ENCODE measurements around the gene AFP. TPM values are rescaled to one million over a fixed set of nuclear protein-coding genes. Genes with fewer than 3 reads are reported as not detected.

AFP gene
- polyA plus RNA-seq, 2 of the 4 experiments (the other 2 are of a cell fraction) = 1.8 to 4.5 TPM

- POLR2A ChIA-PET = no interaction called here
- Histone ChIP-seq H3K27ac (no peak overlapping the region), H3K4me1 (peaks cover 8% of the 10 kb centered on the region; the same call in 2 of the 3 replicates), H3K9me3 (no peaks in the 10 kb centered on the region), H3K4me2 (no peak overlapping the region), H3K4me3 (no peak overlapping the region)
- ATAC-seq = no peak
- WGBS (ENCODE audit: missing lambda C conversion rate) = 18% methylated on average over 2 of the region's 2 CpGs
- DNase-seq (ENCODE audit: low read depth in 1 of 2, low spot score in 1 of 2) = no peak
- CTCF ChIA-PET = interaction anchor here (1.0 to 1.5 kb wide), 2 partner anchors 14 to 97 kb away, joined by 3 to 4 read pairs; no protein-coding TSS in a partner anchor
- no peak for FAIRE-seq
- TF ChIP-seq JUN (IDR thresholded peaks at IDR 0.05) (no peak), HDAC2 (IDR thresholded peaks at IDR 0.05) (no peak), NPAS2 (CRISPR knock-in tag; IDR thresholded peaks at IDR 0.05; ENCODE audit: borderline replicate concordance) (no peak), HMGXB4 (CRISPR knock-in tag; IDR thresholded peaks at IDR 0.05; ENCODE audit: borderline replicate concordance) (no peak), ATOH8 (CRISPR knock-in tag; IDR thresholded peaks at IDR 0.05; ENCODE audit: low read depth) (no peak), ZC3H11A (IDR thresholded peaks at IDR 0.05) (no peak), POLR2AphosphoS2 (conservative IDR thresholded peaks at IDR 0.05; ENCODE audit: low read length) (no peak), MAX (IDR thresholded peaks at IDR 0.05) (no peak), KDM5A (IDR thresholded peaks at IDR 0.05) (no peak), ZNF302 (CRISPR knock-in tag; IDR thresholded peaks at IDR 0.05) (no peak), GATA3 (IDR thresholded peaks at IDR 0.05; ENCODE audit: borderline replicate concordance) (no peak), NFE2L2 (conservative IDR thresholded peaks at IDR 0.05; ENCODE audit: low read length) (no peak), CHD2 (IDR thresholded peaks at IDR 0.05; ENCODE audit: low read length, partially characterized antibody) (no peak), ZSCAN20 (CRISPR knock-in tag; IDR thresholded peaks at IDR 0.05) (no peak), MAZ (IDR thresholded peaks at IDR 0.05; ENCODE audit: borderline replicate concordance, low read depth, low read length) (no peak), BHLHE40 (IDR thresholded peaks at IDR 0.05; ENCODE audit: low read depth, low read length) (no peak), CHD4 (IDR thresholded peaks at IDR 0.05; ENCODE audit: borderline replicate concordance) (no peak)
Observed at GRCh38 chr4:73438582-73439215, 2.7 kb downstream of the AFP start.

- ATAC-seq = no peak
- 61% methylated on average over 2 of the region's 2 CpGs for WGBS (ENCODE audit: missing lambda C conversion rate)
- DNase-seq (ENCODE audit: low read depth in 1 of 2, low spot score in 1 of 2) = no peak
- no peak for TF ChIP-seq RNF2 (IDR thresholded peaks at IDR 0.05; ENCODE audit: borderline replicate concordance, low read depth)
- no peak for TF ChIP-seq POLR2AphosphoS2 (conservative IDR thresholded peaks at IDR 0.05; ENCODE audit: low read length)
- no peak for TF ChIP-seq NR3C1 (IDR thresholded peaks at IDR 0.05)
- no peak for TF ChIP-seq USF2 (IDR thresholded peaks at IDR 0.05)
- TF ChIP-seq KDM5A (IDR thresholded peaks at IDR 0.05) = no peak
- no peak for TF ChIP-seq ZNF302 (CRISPR knock-in tag; IDR thresholded peaks at IDR 0.05)
- no peak for TF ChIP-seq FOSL2 (IDR thresholded peaks at IDR 0.05)
- TF ChIP-seq FOSL2 (CRISPR knock-in tag; IDR thresholded peaks at IDR 0.05) = no peak
- no peak for TF ChIP-seq MYC (IDR thresholded peaks at IDR 0.05; ENCODE audit: borderline replicate concordance, low read length)
- TF ChIP-seq SMC3 (IDR thresholded peaks at IDR 0.05) = no peak
- no peak for TF ChIP-seq TP53 (CRISPR knock-in tag; IDR thresholded peaks at IDR 0.05)
- TF ChIP-seq EP300 (IDR thresholded peaks at IDR 0.05) = no peak
- TF ChIP-seq CEBPB (IDR thresholded peaks at IDR 0.05) = no peak
- no peak for TF ChIP-seq HOXB5 (CRISPR knock-in tag; IDR thresholded peaks at IDR 0.05)
- no peak for TF ChIP-seq FOSB (CRISPR knock-in tag; IDR thresholded peaks at IDR 0.05)
- TF ChIP-seq HOXB13 (CRISPR knock-in tag; IDR thresholded peaks at IDR 0.05; ENCODE audit: low read depth) = no peak
- no peak for TF ChIP-seq ZSCAN20 (CRISPR knock-in tag; IDR thresholded peaks at IDR 0.05)
- TF ChIP-seq HDAC2 (IDR thresholded peaks at IDR 0.05) = no peak
- no peak for TF ChIP-seq HES2 (IDR thresholded peaks at IDR 0.05)
- TF ChIP-seq NPAS2 (CRISPR knock-in tag; IDR thresholded peaks at IDR 0.05; ENCODE audit: borderline replicate concordance) = no peak
- ChIA-PET CTCF (interaction anchor here (1.5 kb wide), 1 partner anchor 98 kb away, joined by 4 read pairs; no protein-coding TSS in a partner anchor), POLR2A (no interaction called here)
- Histone ChIP-seq H3K4me1 (peaks cover 8% of the 10 kb centered on the region; the same call in 2 of the 3 replicates), H3K9me3 (no peaks in the 10 kb centered on the region), H3K27ac (no peak overlapping the region), H3K4me2 (no peak overlapping the region), H3K4me3 (no peak overlapping the region)
- FAIRE-seq = no peak
Observed at GRCh38 chr4:73439445-73439844, 3.4 kb downstream of the AFP start.
